Prostate gland (tissue), 2 donors: Measurements from ENCODE around the gene APBB1IP.

Experiments used
- CTCF ChIP-seq, 4 experiments: fragments of 200-600 bp in 2 of 4; fragments of 450-650 bp in 2 of 4; sonication (generic) in 2 of 4; IDR thresholded peaks; 1 replicate in 3 of 4; 2 replicates in 1 of 4; pipeline ENCODE4 v1.5.1; 2016 to 2019; ENCODE audit warnings: antibody characterized with exemption in 4 of 4, mild to moderate bottlenecking in 2 of 4, moderate library complexity in 2 of 4
- POLR2A ChIP-seq: fragments of 450-650 bp; IDR thresholded peaks from one replicate; pipeline ENCODE4 v1.6.1; 2016; ENCODE audit warnings: antibody characterized with exemption, mild to moderate bottlenecking

GRCh38 chr10:26441491-26442214 lies 3.5 kb downstream of the APBB1IP start:
- TF ChIP-seq CTCF (IDR thresholded peaks at IDR 0.05) (no peak), POLR2A (no peak)
